ENCODE results near the gene NCOA7.
"Not testable (repeated sequence)": the region's sequence is repeated elsewhere in the genome, so short reads cannot be mapped to it uniquely, and the experiment has no call there.

NCOA7 gene

DNA sequence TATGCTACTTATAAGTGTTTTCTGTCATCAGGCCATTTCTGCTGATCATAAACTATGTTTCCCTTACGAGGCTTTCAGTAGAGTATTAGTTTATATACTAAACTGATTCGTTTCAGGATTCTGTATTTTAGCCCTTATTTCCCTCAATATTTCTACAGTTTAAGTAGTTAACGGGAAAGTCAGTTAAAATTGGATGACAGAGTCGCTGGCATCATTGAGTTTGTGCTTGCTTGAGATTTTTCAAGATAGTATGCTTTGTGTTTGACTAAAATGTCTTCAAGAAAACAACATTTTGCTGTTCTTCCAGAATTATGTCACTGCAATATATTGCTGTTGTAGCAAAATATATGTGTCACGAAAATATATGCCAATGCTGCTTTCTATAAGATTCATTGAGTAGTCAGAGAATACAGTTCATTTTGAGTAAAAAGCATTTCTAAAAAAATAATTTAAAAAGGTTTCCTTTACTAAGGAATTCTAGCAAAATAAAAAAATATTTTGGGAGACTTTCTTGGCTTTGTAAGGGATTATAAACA is 51.4 kb downstream of the NCOA7 start:
- H3K27ac Mint-ChIP-seq = no peak overlapping the region
- ATAC-seq = no peak
- DNase-seq = no peak
- H3K27me3 Mint-ChIP-seq = no peaks in the 10 kb centered on the region
- no peaks in the 10 kb centered on the region for H3K9me3 Mint-ChIP-seq
- H3K36me3 Mint-ChIP-seq (ENCODE audit: low read depth) = peaks cover 7% of the 10 kb centered on the region
- peaks cover 5% of the 10 kb centered on the region for H3K4me1 Mint-ChIP-seq
- H3K4me3 Mint-ChIP-seq = no peak overlapping the region

DNA sequence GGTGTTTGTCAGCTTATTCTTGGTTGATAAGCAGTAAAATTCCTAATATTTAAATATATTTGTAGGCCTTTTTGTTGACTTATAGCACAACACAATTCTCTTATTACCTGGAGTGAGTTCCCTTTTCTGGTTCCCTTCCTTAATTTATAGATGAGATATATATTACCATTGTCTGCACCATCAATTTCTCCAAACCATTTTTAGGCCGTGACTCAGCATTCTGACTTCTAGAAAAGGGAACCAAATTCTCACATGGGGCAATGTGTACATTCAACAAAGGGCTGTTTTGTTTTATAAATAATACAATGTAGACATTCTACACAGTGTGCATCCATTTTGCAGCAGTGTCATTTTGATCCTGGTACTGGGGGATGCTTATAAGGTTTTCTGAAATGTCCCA is 52.8 kb downstream of the NCOA7 start:
- H3K4me1 Mint-ChIP-seq = peaks cover 2% of the 10 kb centered on the region
- H3K27me3 Mint-ChIP-seq = no peaks in the 10 kb centered on the region
- no peak for ATAC-seq
- no peak overlapping the region for H3K27ac Mint-ChIP-seq
- peaks cover 11% of the 10 kb centered on the region for H3K36me3 Mint-ChIP-seq (ENCODE audit: low read depth)
- DNase-seq = no peak
- no peaks in the 10 kb centered on the region for H3K9me3 Mint-ChIP-seq
- H3K4me3 Mint-ChIP-seq = no peak overlapping the region

DNA sequence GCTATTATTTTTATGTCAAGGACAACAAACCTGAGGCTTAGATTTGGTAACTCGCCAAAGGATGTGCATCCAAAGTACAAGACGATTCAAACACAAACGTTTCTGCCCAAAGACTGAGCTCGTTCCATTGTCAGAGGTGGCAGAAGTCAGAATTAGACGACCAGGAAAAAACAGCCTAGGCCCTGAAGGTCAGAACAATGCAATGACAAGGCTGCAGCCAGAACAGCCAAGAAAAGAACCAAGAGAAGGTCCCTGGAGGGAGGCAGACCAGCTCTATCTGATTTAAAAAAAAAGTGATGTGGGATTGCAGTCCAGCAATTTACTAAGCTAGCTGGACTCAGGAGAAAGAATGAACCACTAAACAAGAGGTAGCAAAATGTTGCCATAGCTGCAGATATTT is 54.2 kb downstream of the NCOA7 start:
- H3K9me3 Mint-ChIP-seq = no peaks in the 10 kb centered on the region
- no peak for DNase-seq
- no peaks in the 10 kb centered on the region for H3K27me3 Mint-ChIP-seq
- ATAC-seq = no peak
- no peak overlapping the region for H3K27ac Mint-ChIP-seq
- H3K36me3 Mint-ChIP-seq (ENCODE audit: low read depth) = peaks cover 9% of the 10 kb centered on the region
- no peak overlapping the region for H3K4me3 Mint-ChIP-seq
- peaks cover 2% of the 10 kb centered on the region for H3K4me1 Mint-ChIP-seq

DNA sequence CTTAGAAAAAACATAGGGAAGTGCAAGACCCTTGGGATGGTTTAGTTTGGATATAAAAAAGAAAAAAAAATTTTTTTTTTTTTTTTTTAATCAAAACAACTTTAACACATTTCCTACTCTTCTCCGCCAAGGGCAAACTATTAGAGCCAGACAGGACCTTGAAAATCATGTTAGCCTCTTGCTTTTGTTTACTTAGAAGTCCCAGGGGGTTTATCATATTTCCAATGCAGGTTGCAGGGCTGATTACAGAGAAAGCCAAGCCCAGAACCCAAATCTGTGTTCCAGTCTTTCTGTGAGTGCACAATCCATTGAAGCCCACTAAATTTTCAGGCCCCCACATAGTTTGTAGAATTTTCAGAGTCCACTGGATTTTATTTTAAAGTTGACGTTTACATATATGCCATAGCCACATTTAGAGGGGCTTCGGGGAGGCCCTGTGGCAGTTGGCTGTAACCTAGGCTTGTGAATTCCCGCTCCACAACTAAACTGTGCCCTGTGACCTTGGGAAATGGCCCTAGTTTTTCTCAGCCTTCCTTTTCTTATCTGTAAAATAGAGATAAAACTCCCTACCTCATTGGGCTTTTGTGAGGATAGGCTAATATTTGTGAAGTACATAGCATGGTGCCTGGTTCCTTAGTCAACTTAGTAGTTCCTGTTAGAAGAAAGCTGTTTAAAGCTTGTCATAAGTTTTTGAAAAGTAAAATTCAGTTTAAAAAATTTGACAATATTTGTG is 55.7 kb downstream of the NCOA7 start:
- Mint-ChIP-seq H3K4me1 (peaks cover 2% of the 10 kb centered on the region), H3K4me3 (no peak overlapping the region), H3K36me3 (ENCODE audit: low read depth) (peaks cover 10% of the 10 kb centered on the region), H3K27me3 (no peaks in the 10 kb centered on the region), H3K27ac (no peak overlapping the region), H3K9me3 (no peaks in the 10 kb centered on the region)
- DNase-seq (no peak), ATAC-seq (no peak)

DNA sequence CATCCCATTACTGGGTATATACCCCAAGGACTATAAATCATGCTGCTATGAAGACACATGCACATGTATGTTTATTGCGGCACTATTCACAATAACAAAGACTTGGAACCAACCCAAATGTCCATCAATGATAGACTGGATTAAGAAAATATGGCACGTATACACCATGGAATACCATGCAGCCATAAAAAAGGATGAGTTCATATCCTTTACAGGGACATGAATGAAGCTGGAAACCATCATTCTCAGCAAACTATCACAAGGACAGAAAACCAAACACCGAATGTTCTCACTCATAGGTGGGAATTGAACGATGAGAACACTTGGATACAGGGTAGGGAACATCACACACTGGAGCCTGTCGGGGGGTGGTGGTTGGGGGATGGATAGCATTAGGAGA is 57.5 kb downstream of the NCOA7 start:
- H3K4me3 Mint-ChIP-seq, H3K9me3 Mint-ChIP-seq, DNase-seq, H3K27me3 Mint-ChIP-seq, ATAC-seq, H3K27ac Mint-ChIP-seq: not testable (repeated sequence)
- Mint-ChIP-seq H3K4me1 (peaks cover 12% of the 10 kb centered on the region), H3K36me3 (ENCODE audit: low read depth) (peaks cover 22% of the 10 kb centered on the region)

DNA sequence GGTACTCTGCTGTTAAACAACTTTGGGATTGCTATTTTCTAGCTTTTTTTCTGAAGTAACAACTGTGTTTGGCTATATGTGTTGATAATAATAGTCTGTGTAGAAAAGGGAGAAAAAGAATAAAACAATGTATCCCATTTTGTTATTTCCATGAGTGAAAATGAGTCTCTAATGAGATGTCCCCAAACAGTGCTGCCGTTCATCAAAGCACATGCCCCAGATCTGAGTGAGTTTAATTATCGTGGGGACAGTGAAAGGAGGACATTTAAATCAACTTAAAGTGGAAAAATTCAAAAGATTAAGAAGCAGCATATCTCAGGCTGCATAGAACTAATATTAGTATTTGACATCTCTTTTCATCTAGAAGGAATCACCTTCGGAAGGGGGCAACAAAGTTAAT is 59.6 kb downstream of the NCOA7 start:
- no peak for DNase-seq
- ATAC-seq = no peak
- no peaks in the 10 kb centered on the region for H3K27me3 Mint-ChIP-seq
- H3K4me3 Mint-ChIP-seq = no peak overlapping the region
- H3K36me3 Mint-ChIP-seq (ENCODE audit: low read depth) = peaks cover 24% of the 10 kb centered on the region
- H3K4me1 Mint-ChIP-seq = peaks cover 10% of the 10 kb centered on the region
- peaks cover 5% of the 10 kb centered on the region for H3K9me3 Mint-ChIP-seq
- no peak overlapping the region for H3K27ac Mint-ChIP-seq

DNA sequence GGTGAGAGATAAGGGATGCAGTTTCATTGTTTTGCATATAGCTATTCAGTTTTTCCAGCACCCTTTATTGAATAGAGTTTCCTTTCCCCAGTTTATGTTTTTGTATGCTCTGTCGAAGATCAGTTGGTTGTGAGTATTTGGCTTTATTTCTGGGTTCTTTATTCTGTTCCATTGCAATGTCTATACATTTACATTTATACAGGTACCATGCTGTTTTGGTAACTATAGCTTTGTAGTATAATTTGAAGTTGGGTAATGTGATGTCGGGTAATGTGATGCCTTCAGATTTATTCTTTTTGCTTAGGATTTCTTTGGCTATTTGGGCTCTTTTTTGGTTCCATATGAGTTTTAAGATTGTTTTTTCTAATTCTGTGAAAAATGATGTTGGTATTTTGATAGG is 61.8 kb downstream of the NCOA7 start:
- Mint-ChIP-seq H3K27ac (no peak overlapping the region), H3K4me3 (no peak overlapping the region), H3K4me1 (peaks cover 10% of the 10 kb centered on the region), H3K27me3 (no peaks in the 10 kb centered on the region), H3K36me3 (ENCODE audit: low read depth) (peaks cover 24% of the 10 kb centered on the region), H3K9me3 (peaks cover 5% of the 10 kb centered on the region)
- no peak for DNase-seq
- no peak for ATAC-seq

DNA sequence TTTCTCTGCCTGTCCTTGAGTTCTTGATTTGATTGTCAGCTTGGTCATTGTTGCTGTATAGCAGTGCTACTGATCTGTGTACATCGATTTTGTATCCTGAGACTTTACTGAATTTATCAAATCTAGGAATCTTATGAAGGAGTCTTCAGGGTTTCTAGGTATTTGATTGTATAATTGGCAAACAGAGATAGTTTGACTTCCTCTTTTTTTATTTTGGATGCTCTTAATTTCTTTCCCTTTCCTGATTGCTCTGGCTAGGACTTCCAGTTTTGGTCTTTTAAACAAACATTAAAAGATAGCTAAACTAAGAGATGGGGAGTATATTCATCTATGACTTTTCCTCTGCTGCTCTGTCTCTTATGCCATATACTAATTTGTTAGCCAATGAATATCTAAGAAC is 62.4 kb downstream of the NCOA7 start:
- peaks cover 20% of the 10 kb centered on the region for H3K36me3 Mint-ChIP-seq (ENCODE audit: low read depth)
- H3K4me1 Mint-ChIP-seq = peaks cover 10% of the 10 kb centered on the region
- H3K4me3 Mint-ChIP-seq = no peak overlapping the region
- peaks cover 5% of the 10 kb centered on the region for H3K9me3 Mint-ChIP-seq
- ATAC-seq (no peak), DNase-seq (no peak)
- no peaks in the 10 kb centered on the region for H3K27me3 Mint-ChIP-seq
- no peak overlapping the region for H3K27ac Mint-ChIP-seq

DNA sequence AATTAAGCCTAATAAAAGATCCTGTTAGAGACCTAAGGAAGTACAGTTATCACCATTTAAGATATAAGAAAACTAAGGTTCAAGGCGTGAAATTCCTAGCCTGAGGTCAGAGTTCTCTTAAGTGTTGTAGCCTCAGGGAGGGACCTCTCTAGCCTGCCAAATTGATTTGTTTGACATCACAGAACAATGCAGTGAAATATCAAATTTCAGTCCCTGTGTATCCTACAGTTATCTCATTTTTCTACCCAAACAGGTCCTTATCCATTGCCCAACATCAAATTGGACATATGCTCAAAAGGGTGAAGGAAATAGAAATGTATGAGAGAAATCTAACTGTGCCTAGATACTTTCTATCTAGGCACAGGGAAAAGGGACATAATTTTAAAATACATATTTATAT is 63.0 kb downstream of the NCOA7 start:
- DNase-seq (no peak), ATAC-seq (no peak)
- Mint-ChIP-seq H3K27ac (no peak overlapping the region), H3K27me3 (no peaks in the 10 kb centered on the region), H3K9me3 (peaks cover 5% of the 10 kb centered on the region), H3K36me3 (ENCODE audit: low read depth) (peaks cover 19% of the 10 kb centered on the region), H3K4me3 (no peak overlapping the region), H3K4me1 (peaks cover 10% of the 10 kb centered on the region)

DNA sequence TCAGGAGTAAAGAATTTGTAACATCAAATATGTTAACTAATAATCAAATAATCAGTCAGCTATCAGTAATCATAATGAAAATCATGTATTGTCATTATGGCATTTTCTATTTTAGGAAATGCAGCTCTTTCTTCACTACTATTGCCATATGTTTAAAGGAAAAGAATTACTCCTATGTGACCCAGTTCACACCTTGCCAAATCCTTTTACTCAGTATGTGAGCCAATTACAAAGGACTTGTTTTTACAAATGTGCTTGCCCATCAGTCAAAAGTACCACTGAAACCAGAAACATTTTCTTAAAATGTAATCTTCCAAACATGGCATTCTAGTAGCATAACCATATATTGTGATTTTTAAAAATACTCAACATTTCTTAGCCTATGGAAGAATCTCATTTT is 63.6 kb downstream of the NCOA7 start:
- no peak for DNase-seq
- H3K27me3 Mint-ChIP-seq = no peaks in the 10 kb centered on the region
- no peak overlapping the region for H3K27ac Mint-ChIP-seq
- no peak for ATAC-seq
- no peak overlapping the region for H3K4me3 Mint-ChIP-seq
- peaks cover 10% of the 10 kb centered on the region for H3K4me1 Mint-ChIP-seq
- peaks cover 20% of the 10 kb centered on the region for H3K36me3 Mint-ChIP-seq (ENCODE audit: low read depth)
- H3K9me3 Mint-ChIP-seq = peaks cover 5% of the 10 kb centered on the region

DNA sequence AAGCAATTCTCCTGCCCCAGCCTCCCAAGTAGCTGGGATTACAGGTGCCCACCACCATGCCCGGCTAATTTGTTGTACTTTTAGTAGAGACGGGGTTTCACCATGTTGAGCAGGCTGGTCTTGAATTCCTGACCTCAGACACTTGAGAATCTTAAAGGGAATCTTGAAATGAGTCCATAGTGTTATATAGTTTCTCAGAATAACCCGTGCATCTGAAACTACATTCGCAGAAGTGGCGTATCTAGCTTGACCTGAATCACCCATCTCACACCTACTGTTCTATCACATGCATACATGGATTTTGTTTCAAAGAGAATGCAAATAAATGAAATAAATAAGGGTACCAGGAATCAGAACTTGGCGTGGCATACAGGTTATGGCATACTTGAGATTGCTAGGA is 65.0 kb downstream of the NCOA7 start:
- H3K4me3 Mint-ChIP-seq = no peak overlapping the region
- H3K36me3 Mint-ChIP-seq (ENCODE audit: low read depth) = peaks cover 22% of the 10 kb centered on the region
- H3K27me3 Mint-ChIP-seq = no peaks in the 10 kb centered on the region
- DNase-seq (no peak), ATAC-seq (peak; percentile 52)
- H3K27ac Mint-ChIP-seq = no peak overlapping the region
- H3K9me3 Mint-ChIP-seq = peaks cover 5% of the 10 kb centered on the region
- peaks cover 10% of the 10 kb centered on the region for H3K4me1 Mint-ChIP-seq

DNA sequence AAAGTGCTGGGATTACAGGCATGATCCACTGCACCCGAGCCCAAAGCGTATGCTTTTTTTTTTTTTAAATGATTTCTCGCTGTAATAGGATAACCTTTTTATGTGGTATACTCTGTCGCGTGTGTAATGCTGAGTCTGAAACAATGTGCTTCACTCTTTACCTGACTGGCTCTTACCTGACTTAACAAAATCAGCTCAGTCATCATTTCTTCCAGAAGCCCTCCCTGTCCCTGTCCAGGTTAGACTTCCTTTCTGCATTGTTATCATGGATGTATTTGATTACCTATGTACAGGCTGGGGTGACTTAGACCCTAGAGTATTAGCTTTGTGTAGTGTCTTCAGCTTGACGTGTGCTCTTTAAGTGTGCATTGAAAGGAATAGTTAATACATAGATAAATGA is 67.1 kb downstream of the NCOA7 start:
- ATAC-seq (no peak), DNase-seq (no peak)
- Mint-ChIP-seq H3K9me3 (no peaks in the 10 kb centered on the region), H3K4me3 (no peak overlapping the region), H3K4me1 (peaks cover 2% of the 10 kb centered on the region), H3K27me3 (no peaks in the 10 kb centered on the region), H3K27ac (no peak overlapping the region), H3K36me3 (ENCODE audit: low read depth) (peaks cover 11% of the 10 kb centered on the region)

DNA sequence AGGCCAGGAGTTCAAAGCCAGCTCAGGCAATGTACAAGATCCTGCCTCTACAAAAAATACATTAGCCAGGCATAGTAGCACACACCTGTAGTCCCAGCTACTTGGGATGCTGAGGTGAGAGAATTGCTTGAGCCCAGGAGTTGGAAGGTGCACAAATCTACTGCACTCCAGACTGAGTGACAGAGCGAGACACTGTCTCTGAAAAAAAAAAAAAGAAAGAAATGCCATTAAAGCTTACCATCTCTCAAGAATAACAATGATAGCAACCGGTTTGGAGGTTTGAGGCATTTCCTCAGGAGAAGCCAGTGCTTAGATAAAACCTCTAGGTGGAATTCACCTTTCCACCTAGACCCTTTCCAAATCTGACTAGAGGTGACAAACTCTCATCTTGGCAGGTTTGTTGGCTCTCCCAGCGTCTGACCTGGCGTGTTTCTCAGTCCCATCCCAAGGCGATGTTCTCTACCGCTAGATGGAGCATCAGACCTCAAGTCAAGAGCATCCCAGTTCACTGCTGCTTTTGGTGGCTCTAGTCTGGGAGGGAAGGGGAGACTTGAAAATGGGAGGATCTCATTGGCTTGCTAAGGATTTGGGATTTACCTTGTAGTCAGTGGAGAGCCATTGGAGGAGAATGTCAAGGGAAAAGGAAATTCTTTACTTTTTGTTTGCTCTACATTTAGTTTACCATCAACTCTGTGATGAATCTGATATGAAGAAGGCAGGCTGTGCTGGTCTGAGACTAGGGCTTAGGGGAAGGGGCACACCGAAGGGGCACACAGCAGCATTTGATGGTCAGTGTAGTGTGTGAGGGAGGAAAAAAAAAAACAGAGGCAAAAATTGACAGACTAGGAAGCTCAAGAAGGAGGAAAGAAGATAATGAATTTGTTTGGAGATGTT is 67.9 kb downstream of the NCOA7 start:
- H3K27ac Mint-ChIP-seq = no peak overlapping the region
- peaks cover 12% of the 10 kb centered on the region for H3K36me3 Mint-ChIP-seq (ENCODE audit: low read depth)
- peak; percentile 11 for DNase-seq
- peak; percentile 59 for ATAC-seq
- H3K9me3 Mint-ChIP-seq = no peaks in the 10 kb centered on the region
- no peak overlapping the region for H3K4me3 Mint-ChIP-seq
- H3K27me3 Mint-ChIP-seq = no peaks in the 10 kb centered on the region
- no peaks in the 10 kb centered on the region for H3K4me1 Mint-ChIP-seq

DNA sequence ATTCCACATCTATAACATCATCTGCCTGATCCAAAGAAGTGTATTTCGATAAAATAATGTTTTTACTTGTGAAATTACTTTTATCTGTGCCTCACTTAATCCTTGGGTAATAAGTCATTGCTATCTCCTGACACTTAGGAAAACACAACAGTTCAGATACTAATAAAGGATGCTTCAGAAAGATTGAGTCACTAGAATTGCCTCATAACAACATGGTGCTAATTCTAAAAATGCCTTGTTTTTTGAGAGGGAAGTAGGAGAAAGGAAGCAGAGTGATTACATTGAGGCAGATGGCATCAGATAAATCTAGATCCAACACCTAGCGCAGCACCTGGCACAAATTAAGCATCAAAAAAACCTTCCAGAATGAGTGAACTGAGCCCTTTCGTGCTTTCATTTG is 69.0 kb downstream of the NCOA7 start:
- Mint-ChIP-seq H3K4me1 (no peaks in the 10 kb centered on the region), H3K27ac (no peak overlapping the region), H3K36me3 (ENCODE audit: low read depth) (peaks cover 12% of the 10 kb centered on the region), H3K9me3 (no peaks in the 10 kb centered on the region), H3K4me3 (no peak overlapping the region), H3K27me3 (no peaks in the 10 kb centered on the region)
- ATAC-seq (no peak), DNase-seq (no peak)

DNA sequence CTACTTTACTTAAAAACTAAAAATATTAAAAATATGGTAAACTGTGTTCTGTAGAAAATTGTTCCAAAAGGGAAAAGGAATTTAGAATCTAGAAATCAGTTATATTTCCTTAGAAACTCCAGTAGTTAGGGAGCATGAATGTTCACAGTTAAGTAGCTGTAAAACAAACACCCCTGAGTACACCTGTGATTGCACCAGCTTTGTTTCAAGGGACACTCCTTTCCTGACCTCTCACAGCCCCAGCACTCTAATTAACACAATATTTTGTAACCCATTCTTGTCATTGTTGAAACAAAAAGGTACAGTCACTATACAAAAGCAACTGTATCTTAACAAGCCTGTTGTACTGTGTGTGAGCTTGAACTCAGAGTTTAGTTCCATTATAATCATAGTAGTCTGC is 72.3 kb downstream of the NCOA7 start:
- no peak overlapping the region for H3K27ac Mint-ChIP-seq
- DNase-seq (no peak), ATAC-seq (no peak)
- H3K4me3 Mint-ChIP-seq = no peak overlapping the region
- H3K9me3 Mint-ChIP-seq = no peaks in the 10 kb centered on the region
- H3K4me1 Mint-ChIP-seq = no peaks in the 10 kb centered on the region
- no peaks in the 10 kb centered on the region for H3K27me3 Mint-ChIP-seq
- H3K36me3 Mint-ChIP-seq (ENCODE audit: low read depth) = peaks cover 6% of the 10 kb centered on the region
